Body of pancreas (tissue), 4 donors: Measurements from ENCODE around the gene KIAA0586. TPM values are rescaled to one million over a fixed set of nuclear protein-coding genes. Genes with fewer than 3 reads are reported as not detected.

Source experiments
- ATAC-seq: fragments of 150-250 bp; one replicate; pipeline ENCODE4 v1.9.1; 2016
- DNase-seq, 4 donors: peaks; one replicate each; pipeline ENCODE4 v3.0.0-alpha.2; 2019
- H3K27ac ChIP-seq, 4 donors: fragments of 200-600 bp; sonication (generic); 1 replicate in 3 of 4; 2 replicates in 1 of 4; pipeline versions ENCODE4 v1.5.1 to v1.6.1; 2016 to 2019; ENCODE audit warnings: mild to moderate bottlenecking in 1 of 4, mixed read lengths in 1 of 4, moderate library complexity in 1 of 4
- H3K27me3 ChIP-seq, 2 donors: fragments of 200-600 bp; sonication (generic); one replicate each; pipeline ENCODE4 v1.6.0; 2016; ENCODE audit warnings: mild to moderate bottlenecking in 1 of 2
- H3K36me3 ChIP-seq, 2 donors: fragments of 200-600 bp; sonication (generic); replicated peaks in 1 of 2; 2 replicates each; pipeline ENCODE4 v1.5.1; 2016; ENCODE audit warnings: low read depth in 2 of 2; ENCODE audit not compliant: insufficient read depth in 1 of 2
- H3K4me1 ChIP-seq: fragments of 200-600 bp; sonication (generic); one replicate; pipeline ENCODE4 v1.6.0; 2016
- H3K4me3 ChIP-seq, 2 donors: fragments of 200-600 bp; sonication (generic); 1 replicate in 1 of 2; 2 replicates in 1 of 2; pipeline ENCODE4 v1.5.1; 2016 to 2019
- H3K9me3 ChIP-seq, 3 donors: fragments of 200-600 bp; sonication (generic); 1 replicate in 2 of 3; 2 replicates in 1 of 3; pipeline ENCODE4 v1.5.1; 2016
- CTCF ChIP-seq, 7 experiments: fragments of 450-650 bp in 4 of 7; fragments of 200-600 bp in 3 of 7; sonication (generic) in 3 of 7; IDR thresholded peaks; one replicate each; pipeline ENCODE4 v1.5.1; 2016 to 2019; ENCODE audit warnings: antibody characterized with exemption in 7 of 7
- POLR2A ChIP-seq, 3 donors: fragments of 450-650 bp; IDR thresholded peaks; one replicate each; pipeline ENCODE4 v1.6.1; 2016; ENCODE audit warnings: antibody characterized with exemption in 3 of 3, mild to moderate bottlenecking in 2 of 3
- whole genome bisulfite sequencing, 2 donors: methylation state at CpG; one replicate each; pipeline ENCODE4 v1.1.5; 2017; 5-methylcytosine and 5-hydroxymethylcytosine counted together
- intact Hi-C: fragments of 100-400 bp; cut with DNase I; formaldehyde crosslinking; loops from one replicate; pipeline ENCODE4 v1.15.1; 2023
- total RNA-seq, 2 donors: library from RNA; depleted of rRNA; stranded (reverse); fragments of >200 nt; gene quantifications; one replicate each; pipeline ENCODE4 v1.1.0, GENCODE V29; 2016

Gene KIAA0586
- total RNA-seq, 2 donors from 2014 or later: 9.2 to 20.0 TPM

GRCh38 chr14:58562141-58562540 lies 134.6 kb downstream of the KIAA0586 start:
- 66 to 95% methylated on average over 2 of the region's 2 CpGs for WGBS, 2 donors

DNA sequence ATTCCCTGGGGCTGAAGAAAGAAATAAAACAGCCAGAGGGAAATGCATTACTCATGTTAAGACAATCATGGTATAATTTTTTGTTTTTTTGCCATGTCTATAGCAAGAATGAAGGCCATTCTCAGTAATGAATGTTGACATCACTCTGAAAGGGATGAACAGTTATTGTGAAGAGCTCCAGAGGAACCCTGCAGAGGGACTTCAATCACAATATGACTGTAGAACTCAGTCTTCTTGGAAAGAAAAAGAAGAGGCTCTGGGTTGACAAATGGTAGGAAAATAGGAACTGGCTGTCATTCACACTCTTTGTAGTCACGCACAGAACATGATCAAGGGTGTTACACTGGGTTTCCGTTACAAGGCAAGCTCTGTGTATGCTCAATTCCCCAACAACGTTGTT lies 136.5 kb downstream of the KIAA0586 start:
- intact Hi-C loops: no loop called here
- H3K9me3 ChIP-seq: no peaks in the 10 kb centered on the region
- H3K4me1 ChIP-seq: no peaks in the 10 kb centered on the region
- DNase-seq: no peak
- no peaks in the 10 kb centered on the region for H3K36me3 ChIP-seq
- ATAC-seq: no peak
- H3K27ac ChIP-seq: no peak overlapping the region
- no peak overlapping the region for H3K4me3 ChIP-seq
- TF ChIP-seq CTCF (IDR thresholded peaks at IDR 0.05): no peak
- no peak for TF ChIP-seq POLR2A (IDR thresholded peaks at IDR 0.05)
- 71 to 74% methylated on average over 3 of the region's 3 CpGs for WGBS, 2 donors
- no peaks in the 10 kb centered on the region for H3K27me3 ChIP-seq

More at GRCh38 chr14:58562141-58562540, 134.6 kb downstream of the KIAA0586 start:
- TF ChIP-seq CTCF (IDR thresholded peaks at IDR 0.05) (no peak), POLR2A (IDR thresholded peaks at IDR 0.05) (no peak)
- Histone ChIP-seq H3K36me3 (no peaks in the 10 kb centered on the region), H3K27me3 (no peaks in the 10 kb centered on the region), H3K9me3 (no peaks in the 10 kb centered on the region), H3K4me3 (no peak overlapping the region), H3K4me1 (no peaks in the 10 kb centered on the region), H3K27ac (no peak overlapping the region)
- DNase-seq: no peak
- intact Hi-C loops: no loop called here
- ATAC-seq: no peak

DNA sequence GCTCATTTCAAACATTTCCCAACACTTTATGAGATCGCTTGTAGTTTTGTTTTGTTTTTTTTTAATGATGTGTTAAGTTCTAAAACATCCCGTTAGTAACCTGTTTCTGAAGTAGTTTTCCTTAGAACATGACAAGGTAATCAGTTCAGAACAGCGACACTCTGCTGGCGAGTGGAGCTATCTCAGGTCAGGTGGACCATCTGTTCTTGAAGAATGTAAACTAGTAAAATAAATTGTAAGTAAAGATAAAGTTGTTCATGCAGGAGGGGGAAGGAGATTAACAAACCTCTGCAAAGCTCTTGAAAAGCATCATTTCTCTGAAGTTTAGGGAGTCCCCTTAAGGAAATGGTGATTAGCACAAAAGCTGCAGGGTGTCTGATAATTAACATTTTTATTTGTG lies 138.3 kb downstream of the KIAA0586 start:
- H3K27ac ChIP-seq: no peak overlapping the region
- intact Hi-C loops: no loop called here

GRCh38 chr14:58566979-58567378 lies 139.5 kb downstream of the KIAA0586 start:
- no peak for ATAC-seq
- intact Hi-C loops: no loop called here
- Histone ChIP-seq H3K27me3 (no peaks in the 10 kb centered on the region), H3K4me3 (no peak overlapping the region), H3K9me3 (no peaks in the 10 kb centered on the region), H3K36me3 (no peaks in the 10 kb centered on the region), H3K27ac (no peak overlapping the region), H3K4me1 (no peaks in the 10 kb centered on the region)
- 82 to 83% methylated on average over 3 of the region's 3 CpGs for WGBS, 2 donors
- no peak for DNase-seq
- TF ChIP-seq POLR2A (IDR thresholded peaks at IDR 0.05): no peak
- no peak for TF ChIP-seq CTCF (IDR thresholded peaks at IDR 0.05)

More for the DNA sequence above, 138.3 kb downstream of the KIAA0586 start:
- WGBS, 2 donors: 42 to 53% methylated on average over 4 of the region's 4 CpGs
- Histone ChIP-seq H3K4me3 (no peak overlapping the region), H3K27me3 (no peaks in the 10 kb centered on the region), H3K36me3 (no peaks in the 10 kb centered on the region), H3K4me1 (no peaks in the 10 kb centered on the region), H3K9me3 (no peaks in the 10 kb centered on the region)
- no peak for ATAC-seq
- no peak for DNase-seq
- TF ChIP-seq CTCF (IDR thresholded peaks at IDR 0.05): no peak

DNA sequence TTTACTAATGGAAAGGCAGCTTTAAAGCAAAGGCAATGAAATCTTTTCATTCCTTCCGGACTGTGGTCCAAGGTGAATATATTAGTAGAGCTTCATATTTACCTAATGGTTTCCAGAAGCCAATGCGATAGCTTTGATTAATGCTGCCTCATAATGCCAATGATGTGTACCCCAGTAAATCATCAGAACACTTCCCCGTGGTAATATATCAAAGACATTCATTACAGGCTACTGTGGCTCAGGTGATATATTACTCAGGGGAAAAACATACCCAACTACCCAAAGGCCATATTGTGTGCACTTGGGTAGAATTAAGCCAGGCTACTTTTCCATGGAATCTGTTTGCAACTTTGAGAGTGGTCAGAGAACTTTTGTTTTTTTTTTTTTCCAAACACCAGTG lies 140.8 kb downstream of the KIAA0586 start:
- 69 to 78% methylated on average over 3 of the region's 3 CpGs for WGBS, 2 donors
- Histone ChIP-seq H3K27ac (no peak overlapping the region), H3K27me3 (no peaks in the 10 kb centered on the region), H3K36me3 (no peaks in the 10 kb centered on the region), H3K9me3 (no peaks in the 10 kb centered on the region), H3K4me1 (no peaks in the 10 kb centered on the region), H3K4me3 (no peak overlapping the region)
- DNase-seq (no peak), ATAC-seq (no peak)
- TF ChIP-seq POLR2A (IDR thresholded peaks at IDR 0.05) (no peak), CTCF (IDR thresholded peaks at IDR 0.05) (no peak)
- intact Hi-C loops: no loop called here
